Activated CD8-positive, alpha-beta memory T cell treated with anti-CD3 and anti-CD28 coated beads, Interleukin-2, amount 50 U/mL, for 4 hours (primary cell): Measurements from ENCODE around the gene LRRC40.

ENCODE experiments used
- DNase-seq: peaks from one replicate; pipeline ENCODE4 v3.0.0-alpha.2; 2020

LRRC40 gene

GRCh38 chr1:70109241-70109640 is 96.1 kb downstream of the LRRC40 start:
- no peak for DNase-seq

- DNase-seq: no peak
Observed at GRCh38 chr1:70103770-70104169, 101.6 kb downstream of the LRRC40 start.

GRCh38 chr1:70101774-70102173 is 103.6 kb downstream of the LRRC40 start:
- DNase-seq: no peak

GRCh38 chr1:70101231-70101630 is 104.1 kb downstream of the LRRC40 start:
- no peak for DNase-seq
